ENCODE results near the gene NCEH1.

DNA sequence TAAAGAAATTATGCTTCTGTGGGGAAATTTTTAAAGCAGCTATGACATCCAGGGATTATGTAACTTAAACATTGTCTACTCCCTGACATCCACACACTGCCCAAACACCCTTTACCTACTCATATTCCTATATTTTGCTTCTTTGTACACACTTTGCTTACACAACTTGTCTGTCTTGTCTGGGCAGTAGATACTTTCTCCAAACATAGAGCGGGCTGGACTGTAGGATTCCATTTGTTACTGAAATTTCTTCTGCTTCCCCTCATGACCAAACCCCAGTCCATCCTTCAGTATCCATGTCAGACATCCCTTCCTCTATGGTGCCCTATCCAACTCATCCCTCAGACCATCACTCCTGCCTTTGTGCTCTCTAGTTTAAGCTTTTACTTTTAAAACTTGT, 19.9 kb downstream of the NCEH1 start:
- no peak for TF ChIP-seq CTCF (IDR thresholded peaks at IDR 0.05)
- TF ChIP-seq EP300 (IDR thresholded peaks at IDR 0.05): no peak
- no peak for TF ChIP-seq POLR2A (IDR thresholded peaks at IDR 0.05)
